SHP77 treated with DMSO at 0.1 percent for 48 hours (cell line): ENCODE measurements around the gene COQ3.
A peak's percentile ranks its signal among the peaks of the same experiment; 100 is the strongest.

Experiments used
- DNase-seq: peaks from one replicate; lab custom pipeline; 2025; lab: John Stamatoyannopoulos, UW

COQ3 gene, protein sequence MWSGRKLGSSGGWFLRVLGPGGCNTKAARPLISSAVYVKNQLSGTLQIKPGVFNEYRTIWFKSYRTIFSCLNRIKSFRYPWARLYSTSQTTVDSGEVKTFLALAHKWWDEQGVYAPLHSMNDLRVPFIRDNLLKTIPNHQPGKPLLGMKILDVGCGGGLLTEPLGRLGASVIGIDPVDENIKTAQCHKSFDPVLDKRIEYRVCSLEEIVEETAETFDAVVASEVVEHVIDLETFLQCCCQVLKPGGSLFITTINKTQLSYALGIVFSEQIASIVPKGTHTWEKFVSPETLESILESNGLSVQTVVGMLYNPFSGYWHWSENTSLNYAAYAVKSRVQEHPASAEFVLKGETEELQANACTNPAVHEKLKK

DNA sequence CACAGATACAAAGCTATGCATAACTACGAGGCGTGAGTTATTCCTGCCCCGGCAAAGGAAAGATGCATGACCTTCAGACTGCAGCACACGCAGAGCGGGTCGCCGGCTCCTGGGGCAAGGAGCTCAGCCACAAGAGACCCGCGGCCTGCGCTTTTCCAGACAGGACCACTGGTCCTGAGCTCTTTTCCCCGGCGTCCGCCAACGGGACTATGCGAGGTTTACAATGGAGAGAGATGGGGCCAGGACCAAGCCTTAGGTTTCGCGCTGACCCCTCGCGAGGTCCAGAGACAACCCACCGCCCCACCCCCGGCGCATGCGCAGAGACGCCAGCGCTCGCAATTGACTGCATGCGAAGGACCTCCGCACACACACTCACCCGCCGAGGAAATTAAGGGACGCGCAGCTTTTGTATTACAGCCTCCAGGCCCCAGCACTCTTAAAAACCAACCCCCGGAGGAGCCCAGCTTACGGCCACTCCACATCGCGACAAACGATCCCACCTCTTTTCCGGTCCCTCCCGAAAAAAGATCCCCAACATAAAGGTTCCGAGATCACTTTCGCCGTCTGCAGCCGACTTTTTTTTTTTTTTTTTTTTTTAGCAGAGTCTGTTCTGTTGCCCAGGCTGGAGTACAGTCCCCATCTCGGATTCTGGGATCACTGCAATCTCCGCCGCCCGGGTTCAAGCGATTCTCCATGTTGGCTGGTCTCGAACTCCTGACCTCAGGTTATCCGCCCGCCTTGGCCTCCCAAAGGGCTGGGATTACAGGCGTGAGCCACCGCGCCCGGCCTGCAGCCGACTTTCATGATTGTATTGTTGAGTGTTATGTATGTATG lies at the start of gene COQ3:
COQ3 (minus strand) TSS at position 498 of the 834 bp plus-strand sequence; CDS start at position 482, 16 bp downstream.
- DNase-seq = peak; percentile 74

GRCh38 chr6:99434702-99435530 lies 40.9 kb upstream of the COQ3 start:
- peak; percentile 7 for DNase-seq

GRCh38 chr6:99432877-99433276 lies 38.9 kb upstream of the COQ3 start:
- DNase-seq = no peak

GRCh38 chr6:99431901-99432300 lies 37.9 kb upstream of the COQ3 start:
- no peak for DNase-seq

DNA sequence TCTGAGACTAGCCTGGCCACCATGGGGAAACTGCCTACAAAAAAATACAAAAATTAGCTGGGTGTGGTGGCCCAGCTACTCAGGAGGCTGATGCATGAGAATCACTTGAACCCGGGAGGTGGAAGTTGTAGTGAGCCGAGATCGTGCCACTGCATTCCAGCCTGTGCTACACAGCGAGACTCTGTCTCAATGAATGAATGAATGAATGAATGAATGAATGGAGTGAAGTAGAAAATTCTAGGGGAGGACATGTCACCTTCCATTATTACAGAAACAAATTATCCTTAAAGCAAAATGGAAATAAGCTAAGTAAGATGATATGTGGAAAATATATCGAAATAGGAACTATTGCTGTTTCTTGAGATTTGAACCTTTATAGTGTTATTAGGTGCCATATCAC lies 34.0 kb upstream of the COQ3 start:
- DNase-seq = no peak

DNA sequence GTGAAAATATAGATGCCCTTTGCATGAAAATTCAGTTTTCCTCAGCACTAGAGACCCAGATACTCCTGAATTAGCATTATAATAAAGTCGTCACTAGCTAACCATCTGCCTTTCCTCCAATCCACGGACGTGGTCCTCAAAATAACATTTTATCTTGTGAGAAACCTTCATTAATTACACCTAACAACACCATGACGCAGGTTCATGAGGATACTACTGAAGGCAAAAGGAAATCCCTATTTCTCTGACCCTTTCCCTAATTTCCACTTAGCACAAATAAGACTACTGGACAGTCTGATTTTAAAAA lies 32.4 kb upstream of the COQ3 start:
- DNase-seq = no peak

DNA sequence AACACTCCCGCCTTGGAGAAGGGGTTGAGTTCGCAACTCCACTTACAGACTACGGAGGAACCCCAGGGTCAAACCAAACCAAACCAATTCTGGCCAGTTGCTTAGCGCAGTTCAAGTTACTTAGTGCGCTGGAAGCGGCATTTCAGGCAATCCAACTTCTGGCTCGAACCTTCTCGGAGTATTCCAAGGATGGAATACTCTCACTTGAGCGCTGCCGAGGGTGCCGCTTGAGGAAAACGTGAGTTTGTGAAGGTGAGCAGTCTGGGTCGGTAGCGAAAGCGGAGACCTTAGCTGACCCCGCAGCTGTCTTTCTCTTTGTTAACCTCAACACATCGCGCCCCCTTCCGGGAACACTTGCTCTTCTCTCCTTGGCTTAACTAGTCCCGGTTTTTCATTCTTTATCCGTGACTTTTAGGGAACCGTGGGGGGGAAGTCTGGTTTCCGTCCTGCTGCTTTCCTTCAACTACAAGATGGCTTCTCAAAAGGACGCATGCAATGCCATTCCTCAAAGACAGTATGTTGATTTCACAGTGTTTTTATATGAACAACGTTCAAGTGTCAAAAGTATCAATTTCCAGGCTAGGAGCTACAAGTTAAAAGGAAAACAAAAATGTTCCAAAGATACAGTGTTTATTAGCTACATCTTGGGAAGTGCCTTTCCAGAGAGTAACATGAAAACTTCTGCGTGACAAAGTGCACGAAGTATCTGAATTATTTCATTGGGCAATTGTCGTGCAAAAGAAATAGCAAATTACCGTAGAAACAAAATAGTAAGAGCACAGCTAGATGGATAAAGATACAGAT lies 31.9 kb upstream of the COQ3 start:
- DNase-seq = peak; percentile 86

- peak; percentile 95 for DNase-seq
Observed at GRCh38 chr6:99424761-99425646, 31.0 kb upstream of the COQ3 start, which contains the start of gene PNISR. TSS of gene PNISR (minus strand) at chr6:99425308. CDS start at chr6:99414659, 10,649 bp downstream.

DNA sequence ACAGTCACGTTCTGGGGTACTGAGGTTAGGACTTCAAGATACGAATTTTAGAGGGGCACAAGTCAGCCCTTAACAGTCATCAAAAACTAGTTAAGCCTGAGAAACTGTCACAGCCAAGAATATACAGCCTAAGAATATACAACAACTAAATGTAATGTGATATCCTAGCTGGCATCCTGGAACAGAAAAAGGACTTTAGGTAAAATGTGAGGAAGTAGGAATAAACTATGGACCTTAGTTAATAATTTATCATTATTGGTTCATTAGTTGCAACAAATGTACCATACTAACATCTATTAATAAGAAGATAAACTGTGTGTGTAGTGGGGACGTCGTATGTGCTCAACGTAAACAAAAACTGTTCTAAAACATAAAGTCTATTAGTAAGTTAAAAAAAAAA lies 30.0 kb upstream of the COQ3 start:
- no peak for DNase-seq

DNA sequence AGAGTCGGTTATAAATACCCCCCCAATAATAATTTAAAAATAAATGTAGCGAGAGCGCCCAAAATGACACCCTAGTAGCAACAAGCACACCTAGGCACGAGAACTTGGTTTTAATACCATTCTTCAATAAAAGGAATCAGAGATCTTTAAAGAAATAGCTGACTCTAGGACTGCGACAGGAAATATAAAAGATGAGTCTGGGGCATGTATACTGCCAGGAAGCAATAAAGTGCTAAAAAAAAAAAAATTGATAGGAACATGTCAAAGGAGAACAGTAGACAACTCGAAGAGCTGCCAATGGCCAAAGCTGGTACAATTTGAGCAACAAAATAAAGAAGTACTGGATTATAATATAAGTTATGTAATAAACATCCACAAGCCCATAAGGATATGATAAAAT lies 28.9 kb upstream of the COQ3 start:
- DNase-seq = no peak

DNA sequence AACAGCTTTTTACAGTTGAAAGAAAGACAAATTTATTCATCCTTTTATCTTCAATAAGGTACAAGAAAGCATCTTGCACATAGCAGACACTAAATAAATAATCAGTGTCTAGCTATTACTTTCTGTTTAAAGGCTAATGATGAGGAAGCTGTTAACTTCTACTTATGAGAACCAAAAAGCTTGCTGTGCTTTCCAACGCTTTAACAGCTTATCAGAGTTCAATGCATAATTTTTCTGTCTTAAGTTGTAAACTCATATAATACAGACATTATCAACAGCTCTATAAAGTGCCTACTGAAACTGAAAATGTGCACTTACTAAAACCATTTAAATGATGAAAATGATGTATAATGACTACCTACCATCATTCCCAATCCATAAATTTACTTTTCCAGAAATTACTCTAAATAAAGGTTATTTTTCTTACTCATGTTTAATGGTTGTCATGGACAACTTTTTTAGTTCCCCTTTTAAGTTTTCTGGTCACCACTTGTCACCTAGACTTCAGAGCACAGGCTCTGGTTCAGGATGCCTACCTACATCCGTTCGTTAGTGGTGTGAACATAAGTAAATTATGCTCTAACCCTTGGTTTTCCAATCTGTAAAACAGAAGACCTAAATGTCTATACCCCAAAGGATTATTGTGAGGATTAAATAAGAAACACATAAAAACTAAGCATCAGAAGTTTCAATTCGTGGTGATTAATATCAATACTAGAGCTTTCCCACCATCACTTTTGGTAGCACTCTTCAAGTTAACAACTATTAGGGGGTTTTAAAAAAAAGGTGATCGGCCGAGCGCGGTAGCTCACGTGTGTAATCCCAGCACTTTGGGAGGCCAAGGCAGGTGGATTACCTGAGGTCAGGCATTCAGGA lies 23.1 kb upstream of the COQ3 start:
- DNase-seq = no peak

DNA sequence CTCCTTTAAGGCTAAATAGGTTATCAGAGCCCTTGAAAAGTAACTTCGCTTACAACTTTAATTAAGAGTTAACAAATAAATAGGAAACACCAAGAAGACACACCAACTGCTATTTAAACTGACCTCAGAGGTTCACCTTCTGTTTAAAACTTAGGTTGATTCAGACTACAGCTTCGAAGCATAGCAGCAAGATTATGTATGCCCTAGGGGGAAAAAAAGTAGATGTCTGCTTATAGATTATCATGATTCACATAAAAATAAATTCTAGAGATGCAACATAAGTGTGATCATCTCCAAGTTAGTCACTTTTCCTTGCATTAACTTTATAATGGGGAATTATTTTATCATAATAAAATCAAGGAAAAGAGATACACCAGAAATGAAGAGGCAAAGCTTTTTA lies 22.2 kb upstream of the COQ3 start:
- DNase-seq = no peak

- no peak for DNase-seq
Observed at GRCh38 chr6:99415446-99415845, 21.5 kb upstream of the COQ3 start.

DNA sequence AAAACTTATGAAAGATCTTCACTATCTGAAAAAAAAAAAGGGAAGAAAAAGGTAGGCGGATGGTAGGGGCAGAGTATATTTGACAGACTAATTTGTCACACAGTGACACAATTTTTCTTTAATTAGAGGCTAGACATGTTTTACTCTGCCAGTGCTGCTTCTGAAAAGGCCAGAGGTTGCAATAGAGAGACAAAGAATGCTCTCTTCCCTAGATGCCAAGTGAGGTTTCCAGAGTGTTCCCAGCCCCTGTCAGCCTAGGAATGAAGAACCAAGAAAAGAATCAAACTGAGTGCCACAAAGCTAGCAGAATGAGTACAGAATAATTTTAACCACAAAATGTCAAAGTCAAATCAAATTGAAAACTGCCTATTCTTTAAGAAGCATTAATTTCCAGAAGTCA lies 18.1 kb upstream of the COQ3 start:
- DNase-seq = no peak

DNA sequence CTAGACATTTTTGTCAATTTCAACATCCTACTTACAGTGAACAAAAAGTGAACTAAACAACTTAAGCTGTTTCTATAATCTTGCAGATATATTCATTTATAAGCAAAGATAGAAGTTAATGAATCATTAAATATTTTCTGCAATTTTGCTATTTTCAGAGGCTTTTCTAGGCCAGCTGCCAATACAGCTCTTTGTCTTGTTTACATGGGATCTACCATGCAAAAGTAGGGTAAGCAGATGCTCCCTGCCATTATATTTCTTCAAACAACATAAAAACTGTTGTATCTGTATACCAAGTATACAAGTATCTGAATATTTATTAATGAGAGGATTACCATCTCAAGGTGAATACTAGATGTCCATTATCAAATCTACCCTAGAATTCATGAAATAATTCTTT lies 15.7 kb upstream of the COQ3 start:
- DNase-seq = no peak

DNA sequence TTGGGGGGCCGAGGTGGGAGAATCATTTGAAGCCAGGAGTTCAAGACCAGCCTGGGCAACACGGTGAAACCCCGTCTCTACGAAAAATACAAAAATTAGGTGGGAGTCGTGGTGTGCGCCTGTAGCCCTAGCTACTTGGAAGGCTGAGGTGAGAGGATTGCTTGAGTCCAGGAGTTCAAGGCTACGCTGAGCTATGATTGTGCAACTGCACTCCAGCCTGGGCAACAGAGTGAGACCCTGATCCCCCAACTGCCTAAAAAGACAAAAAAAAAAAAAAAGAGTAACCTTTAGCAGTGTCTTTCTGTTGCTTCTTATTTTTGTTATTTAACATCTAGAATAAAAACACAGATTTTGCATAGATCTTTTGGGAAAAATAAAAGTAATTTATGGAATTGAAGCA lies 13.1 kb upstream of the COQ3 start:
- no peak for DNase-seq

GRCh38 chr6:99402448-99402847 lies 8.5 kb upstream of the COQ3 start:
- DNase-seq = no peak

DNA sequence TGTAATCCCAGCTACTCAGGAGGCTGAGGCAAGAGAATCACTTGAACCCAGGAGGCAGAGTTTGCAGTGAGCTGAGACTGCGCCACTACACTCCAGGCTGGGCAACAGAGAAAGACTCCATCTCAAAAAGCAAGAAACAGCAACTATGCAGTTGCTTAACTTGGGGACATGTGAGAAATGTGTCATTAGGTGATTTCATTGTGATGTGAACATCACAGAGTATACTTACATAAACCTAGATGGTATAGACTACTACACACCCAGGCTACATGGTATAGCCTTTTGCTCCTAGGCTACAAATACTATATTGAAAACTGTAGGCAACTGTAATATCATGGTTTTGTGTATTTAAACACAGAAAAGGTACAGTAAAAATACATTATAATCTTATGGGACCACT lies 3.3 kb upstream of the COQ3 start:
- DNase-seq = no peak

DNA sequence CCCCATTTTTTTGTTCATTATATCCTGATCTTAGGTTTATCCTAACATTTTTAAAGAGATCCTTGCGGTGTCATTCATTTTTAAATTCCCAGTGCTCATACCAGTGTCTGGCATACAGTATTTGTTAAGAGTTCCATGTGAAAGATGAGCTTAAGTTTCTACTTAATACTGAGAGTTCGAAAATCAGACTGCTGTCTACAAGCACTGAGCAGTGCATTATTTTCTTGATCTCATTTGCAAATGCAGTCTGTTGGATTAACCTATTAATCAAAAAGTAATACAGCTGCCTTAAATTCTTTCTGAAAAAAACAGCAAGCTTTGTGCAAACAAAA lies 663 bp downstream of the COQ3 start:
- no peak for DNase-seq

DNA sequence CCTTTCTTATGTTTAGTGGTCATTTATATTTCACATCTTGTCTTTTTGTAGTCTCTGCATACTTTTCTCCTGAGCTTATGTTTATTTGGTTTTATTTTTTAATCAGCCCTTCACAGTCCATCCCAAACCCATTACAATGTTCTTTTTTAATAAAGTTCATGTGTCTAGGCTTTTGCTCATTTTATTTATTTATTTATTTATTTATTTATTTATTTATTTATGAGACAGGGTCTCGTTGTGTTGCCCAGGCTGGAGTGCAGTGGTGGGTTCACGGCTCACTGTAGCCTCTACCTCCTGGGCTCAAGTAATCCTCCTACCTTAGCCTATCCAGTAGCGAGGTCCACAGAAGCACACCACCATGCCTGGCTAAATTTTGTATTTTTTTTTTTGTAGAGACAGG lies 3.1 kb downstream of the COQ3 start:
- no peak for DNase-seq
